GM21737 (cell line): ENCODE measurements around the gene ZNF358.

ENCODE experiments used
- ATAC-seq: cut with Tn5 transposase; IDR thresholded peaks from one replicate; pipeline ENCODE4 v1.9.1; 2021; ENCODE audit warnings: mild to moderate bottlenecking, moderate library complexity; ENCODE audit not compliant: unreplicated experiment

Gene ZNF358

DNA sequence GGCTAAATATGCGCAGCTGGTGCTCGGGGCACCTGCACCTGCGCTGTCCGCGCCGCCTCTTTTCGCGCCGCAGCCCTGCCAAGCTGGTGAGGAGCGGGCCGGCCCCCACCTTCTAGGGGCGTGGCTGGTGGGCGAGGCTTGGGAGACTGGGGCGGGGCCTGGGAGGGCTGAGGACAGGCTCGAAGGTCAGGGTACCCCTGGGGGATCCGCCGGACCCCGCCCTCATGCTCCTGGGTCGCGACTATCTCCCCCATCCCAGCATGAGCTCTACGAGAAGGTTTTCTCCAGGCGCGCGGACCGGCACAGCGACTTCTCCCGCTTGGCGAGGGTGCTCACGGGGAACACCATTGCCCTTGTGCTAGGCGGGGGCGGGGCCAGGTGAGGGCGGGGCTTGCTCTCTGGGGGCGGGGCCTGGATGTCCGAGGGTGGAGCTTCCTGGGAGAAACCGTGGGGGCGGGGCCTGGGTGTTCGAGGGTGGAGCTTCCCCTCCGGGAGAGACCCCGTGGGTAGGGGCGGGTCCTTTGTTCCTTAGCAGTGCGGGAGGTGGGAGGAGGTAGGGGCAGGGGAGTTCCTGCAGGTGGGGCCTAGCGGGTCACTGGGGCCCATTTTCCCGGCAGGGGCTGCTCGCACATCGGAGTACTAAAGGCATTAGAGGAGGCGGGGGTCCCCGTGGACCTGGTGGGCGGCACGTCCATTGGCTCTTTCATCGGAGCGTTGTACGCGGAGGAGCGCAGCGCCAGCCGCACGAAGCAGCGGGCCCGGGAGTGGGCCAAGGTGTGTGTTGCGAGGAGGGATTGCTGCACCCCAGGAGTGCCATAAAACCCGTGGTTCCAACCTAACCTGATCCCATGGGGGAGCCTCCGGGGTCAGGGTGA lies 39.3 kb downstream of the ZNF358 start:
- no peak for ATAC-seq

DNA sequence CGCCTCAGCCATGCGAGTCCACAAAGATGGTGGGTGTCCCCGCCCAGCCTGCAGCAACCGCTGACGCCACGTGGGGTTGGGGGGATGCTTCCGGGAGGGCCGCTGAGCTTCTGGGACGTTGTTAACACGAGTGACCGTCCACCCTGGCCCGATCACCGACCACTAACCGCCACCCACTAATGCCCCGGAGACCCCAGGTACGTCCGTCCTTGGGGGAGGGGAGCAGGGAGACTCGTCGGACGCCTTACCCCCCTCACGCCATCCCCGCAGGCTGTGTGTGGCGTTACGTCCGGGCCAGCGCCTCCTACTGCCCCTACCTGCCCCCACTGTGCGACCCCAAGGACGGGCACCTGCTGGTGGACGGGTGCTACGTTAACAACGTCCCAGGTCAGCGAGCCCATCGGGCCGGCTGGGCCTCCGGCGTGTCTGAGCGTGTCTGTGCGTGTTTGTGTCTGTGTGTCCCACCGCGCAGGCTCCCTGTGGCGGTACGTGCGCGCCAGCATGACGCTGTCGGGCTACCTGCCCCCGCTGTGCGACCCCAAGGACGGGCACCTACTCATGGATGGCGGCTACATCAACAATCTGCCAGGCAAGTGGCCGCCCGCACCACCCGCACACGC lies 40.9 kb downstream of the ZNF358 start:
- no peak for ATAC-seq

DNA sequence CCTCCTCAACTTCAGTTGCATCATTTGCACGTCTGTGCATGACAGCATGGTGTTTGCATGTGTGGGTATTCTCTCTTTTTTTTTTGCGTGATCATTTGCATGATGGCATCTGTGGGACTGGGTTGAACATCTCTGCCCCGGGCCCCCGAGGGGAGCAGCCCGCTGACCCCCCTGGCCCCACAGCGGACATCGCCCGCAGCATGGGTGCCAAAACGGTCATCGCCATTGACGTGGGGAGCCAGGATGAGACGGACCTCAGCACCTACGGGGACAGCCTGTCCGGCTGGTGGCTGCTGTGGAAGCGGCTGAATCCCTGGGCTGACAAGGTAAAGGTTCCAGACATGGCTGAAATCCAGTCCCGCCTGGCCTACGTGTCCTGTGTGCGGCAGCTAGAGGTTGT lies 42.8 kb downstream of the ZNF358 start:
- no peak for ATAC-seq

DNA sequence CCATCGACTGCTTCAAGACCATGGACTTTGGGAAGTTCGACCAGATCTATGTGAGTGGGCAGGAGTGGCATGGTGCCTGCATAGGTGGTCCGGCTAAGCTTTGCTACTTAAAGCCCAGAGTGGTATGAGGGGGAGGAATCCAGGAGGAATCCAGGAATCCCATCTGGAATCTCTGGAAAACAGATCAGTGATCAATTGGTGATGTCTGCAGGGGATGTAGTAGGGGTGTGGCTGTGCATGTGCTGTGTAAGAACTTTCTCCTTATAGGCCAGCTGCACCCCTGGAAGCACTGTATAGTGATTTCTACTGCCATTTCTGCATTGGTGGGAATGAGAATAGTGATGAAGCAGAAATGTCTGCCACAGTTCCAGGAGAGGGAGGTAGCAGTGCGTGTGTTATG lies 43.2 kb downstream of the ZNF358 start:
- no peak for ATAC-seq

DNA sequence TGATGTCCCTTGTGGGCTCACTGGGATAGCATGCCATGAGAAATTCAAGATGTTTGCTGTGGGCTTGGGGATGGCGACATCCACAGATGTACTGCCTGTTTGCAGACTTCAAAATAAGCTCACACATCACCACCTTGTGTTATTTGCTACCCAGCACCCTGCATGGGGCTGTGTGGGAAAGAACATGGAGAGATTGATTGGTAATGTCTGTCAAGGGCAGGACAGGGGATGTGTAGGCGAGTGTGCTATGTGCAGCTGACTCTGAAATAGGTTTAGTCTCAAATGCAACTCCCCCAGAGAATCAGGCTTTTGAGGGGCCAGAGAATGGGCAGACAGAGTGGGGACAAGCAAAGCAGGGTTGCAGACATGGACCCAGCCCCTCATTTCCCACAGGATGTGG lies 44.4 kb downstream of the ZNF358 start:
- no peak for ATAC-seq

DNA sequence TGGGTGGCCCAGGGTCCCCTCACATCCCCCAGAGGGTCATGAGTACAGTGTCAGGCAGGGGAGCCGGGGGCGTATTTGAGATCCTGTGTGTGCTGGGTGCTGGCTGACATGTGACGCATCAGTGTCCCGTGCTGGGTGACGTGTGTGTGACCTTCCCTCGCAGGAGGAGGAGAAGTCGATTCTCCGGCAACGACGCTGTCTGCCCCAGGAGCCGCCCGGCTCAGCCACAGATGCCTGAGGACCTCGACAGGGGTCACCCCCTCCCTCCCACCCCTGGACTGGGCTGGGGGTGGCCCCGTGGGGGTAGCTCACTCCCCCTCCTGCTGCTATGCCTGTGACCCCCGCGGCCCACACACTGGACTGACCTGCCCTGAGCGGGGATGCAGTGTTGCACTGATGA lies 45.4 kb downstream of the ZNF358 start:
- no peak for ATAC-seq

DNA sequence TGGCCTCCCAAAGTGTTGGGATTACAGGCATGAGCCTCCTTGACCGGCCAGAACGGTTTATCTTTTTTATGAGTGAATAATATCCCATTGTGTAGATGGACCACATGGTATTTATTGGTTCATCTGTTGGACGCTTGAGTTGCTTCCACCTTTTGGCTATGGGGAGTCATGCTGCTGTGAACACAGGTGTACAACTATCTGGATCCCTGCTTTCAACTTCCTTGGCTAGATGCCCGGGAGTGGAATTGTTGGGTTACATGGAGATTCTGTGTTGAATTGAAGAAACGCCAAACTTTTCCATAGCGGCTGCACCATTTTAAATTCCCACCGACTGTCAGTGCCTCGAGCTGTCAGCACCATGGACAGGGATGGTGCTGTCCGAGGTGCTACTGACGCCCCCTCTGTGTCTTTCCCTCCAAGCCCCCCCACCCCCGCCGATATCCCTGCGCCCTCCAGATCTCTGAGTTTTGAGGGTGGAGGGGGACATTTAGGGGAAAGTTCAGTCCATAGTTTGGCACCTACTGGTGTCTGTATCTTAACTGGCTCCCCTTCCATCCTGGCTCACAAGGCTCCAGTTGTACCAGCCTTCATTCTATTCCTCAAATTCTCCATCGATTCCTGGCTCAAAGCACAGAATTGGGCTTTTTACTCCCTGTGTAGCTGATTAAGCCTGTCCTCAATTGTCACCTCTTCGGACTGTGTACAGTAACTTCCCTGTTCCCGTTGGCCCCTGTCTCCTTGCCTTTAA lies 46.9 kb downstream of the ZNF358 start:
- ATAC-seq: no peak

DNA sequence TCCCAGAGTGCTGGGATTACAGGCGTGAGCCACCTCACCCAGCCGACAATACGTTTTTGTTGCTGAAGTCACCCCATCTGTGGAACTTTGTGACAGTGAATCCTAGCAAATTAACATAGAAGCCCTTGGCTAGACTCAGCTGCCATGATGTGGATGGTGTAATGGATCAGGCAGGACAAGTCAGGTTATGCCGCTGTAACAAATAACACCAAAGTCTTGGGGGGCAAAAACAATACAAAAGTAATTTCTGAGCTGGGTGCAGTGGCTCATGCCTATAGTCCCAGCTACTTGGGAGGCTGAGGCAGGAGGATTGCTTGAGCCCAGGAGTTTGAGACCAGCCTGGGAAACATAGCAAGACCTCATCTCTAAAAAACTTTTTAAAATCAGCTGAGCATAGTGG lies 49.0 kb downstream of the ZNF358 start:
- no peak for ATAC-seq

DNA sequence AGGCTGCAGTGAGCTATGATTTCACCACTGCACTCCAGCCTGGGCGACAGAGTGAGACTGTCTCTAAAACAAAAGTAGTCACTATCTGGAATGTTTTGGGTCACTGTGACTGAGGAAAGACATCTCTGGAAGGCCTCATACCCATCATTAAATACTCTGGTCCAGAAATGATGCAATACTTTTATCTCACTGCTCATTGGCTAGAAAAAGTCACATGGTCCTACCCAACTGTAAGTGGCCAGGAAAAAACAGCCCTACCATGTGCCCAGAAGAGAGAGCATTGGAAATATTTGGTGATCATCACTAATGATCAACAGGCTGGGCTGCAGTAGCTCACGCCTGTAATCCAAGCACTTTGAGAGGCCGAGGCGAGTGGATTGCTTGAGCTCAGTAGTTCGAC lies 49.4 kb downstream of the ZNF358 start:
- no peak for ATAC-seq
